OCI-LY1 (cell line): Measurements from ENCODE around the gene PDSS1.

Source experiments
- EZH2 ChIP-seq: fragments of 200-600 bp; sonication (generic), shearing (Covaris generic); IDR thresholded peaks from 2 replicates; pipeline ENCODE4 v1.8.0; 2017; ENCODE audit warnings: borderline replicate concordance, mixed run types, mild to moderate bottlenecking, antibody characterized with exemption, low read length, moderate library complexity, mixed read lengths
- TF ChIP-seq, protein P1 (sequence below): fragments of 200-600 bp; sonication (generic), shearing (Covaris generic); IDR thresholded peaks from 2 replicates; pipeline ENCODE4 v1.5.1; 2017; ENCODE audit warnings: mild to moderate bottlenecking, antibody characterized with exemption, low read length, moderate library complexity, mixed read lengths

DNA sequence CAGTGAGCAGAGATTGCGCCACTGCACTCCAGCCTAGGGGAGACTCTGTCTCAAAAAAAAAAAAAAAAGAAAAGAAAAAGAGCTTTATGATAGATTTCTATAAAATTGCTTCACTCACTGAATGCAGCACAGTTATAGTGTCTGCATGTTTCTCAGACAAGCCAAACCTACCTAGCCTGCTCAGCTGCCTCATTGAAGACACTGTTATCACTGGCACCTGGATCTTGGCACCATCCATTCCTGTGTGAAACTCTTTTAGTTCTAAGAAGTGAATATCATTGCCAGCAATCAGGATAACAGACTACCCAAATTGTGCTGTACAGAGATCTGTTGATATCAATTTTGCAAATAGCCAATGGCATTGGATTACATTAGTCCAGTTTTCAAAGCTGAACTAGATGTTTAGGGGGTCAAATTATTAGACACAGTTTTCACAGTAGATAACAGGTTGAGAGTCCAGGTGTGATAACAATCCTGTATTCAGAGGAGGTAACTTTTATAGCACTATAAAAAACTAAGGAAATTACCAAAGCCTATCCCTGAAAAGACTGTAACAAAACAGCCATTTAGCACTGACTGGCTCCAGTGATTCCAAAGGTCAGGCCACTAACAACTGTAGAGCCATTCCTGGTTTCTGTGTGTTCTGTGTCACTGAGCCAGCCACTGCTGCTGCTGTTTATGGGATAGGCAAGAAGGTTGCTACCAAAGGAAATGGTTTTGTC is 17.1 kb downstream of the PDSS1 start:
- TF ChIP-seq, protein P1, sequence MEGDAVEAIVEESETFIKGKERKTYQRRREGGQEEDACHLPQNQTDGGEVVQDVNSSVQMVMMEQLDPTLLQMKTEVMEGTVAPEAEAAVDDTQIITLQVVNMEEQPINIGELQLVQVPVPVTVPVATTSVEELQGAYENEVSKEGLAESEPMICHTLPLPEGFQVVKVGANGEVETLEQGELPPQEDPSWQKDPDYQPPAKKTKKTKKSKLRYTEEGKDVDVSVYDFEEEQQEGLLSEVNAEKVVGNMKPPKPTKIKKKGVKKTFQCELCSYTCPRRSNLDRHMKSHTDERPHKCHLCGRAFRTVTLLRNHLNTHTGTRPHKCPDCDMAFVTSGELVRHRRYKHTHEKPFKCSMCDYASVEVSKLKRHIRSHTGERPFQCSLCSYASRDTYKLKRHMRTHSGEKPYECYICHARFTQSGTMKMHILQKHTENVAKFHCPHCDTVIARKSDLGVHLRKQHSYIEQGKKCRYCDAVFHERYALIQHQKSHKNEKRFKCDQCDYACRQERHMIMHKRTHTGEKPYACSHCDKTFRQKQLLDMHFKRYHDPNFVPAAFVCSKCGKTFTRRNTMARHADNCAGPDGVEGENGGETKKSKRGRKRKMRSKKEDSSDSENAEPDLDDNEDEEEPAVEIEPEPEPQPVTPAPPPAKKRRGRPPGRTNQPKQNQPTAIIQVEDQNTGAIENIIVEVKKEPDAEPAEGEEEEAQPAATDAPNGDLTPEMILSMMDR = no peak
- no peak for TF ChIP-seq EZH2
